Endothelial cell of umbilical vein (primary cell): ENCODE measurements around the gene MYO9A. TPM values are rescaled to one million over a fixed set of nuclear protein-coding genes. Genes with fewer than 3 reads are reported as not detected.
"Not testable (repeated sequence)": the region's sequence is repeated elsewhere in the genome, so short reads cannot be mapped to it uniquely, and the experiment has no call there.

Experiments
- BruUV-seq: library from RNA; stranded (reverse); fragments of 400-500 nt; replicated peaks from 2 replicates; lab custom pipeline; 2021; lab: Mats Ljungman, UMichigan
- CTCF ChIA-PET: fragments of 300-600, 350-600 bp; sonication (Branson Sonifier 250); formaldehyde crosslinking; loops from one replicate; lab custom pipeline; 2021; ENCODE audit warnings: antibody characterized with exemption, inconsistent platforms; lab: Charles Lee
- POLR2A ChIA-PET: fragments of 300-600, 350-600 bp; sonication (Branson Sonifier 250); formaldehyde crosslinking; loops from one replicate; lab custom pipeline; 2021; ENCODE audit warnings: antibody characterized with exemption, inconsistent platforms; lab: Charles Lee
- DNase-seq: peaks from one replicate; pipeline ENCODE4 v3.0.0-alpha.2; 2011; ENCODE audit warnings: low read depth, low spot score
- FAIRE-seq: peaks from 2 replicates; lab custom pipeline; 2011; peaks lifted over from hg19 to GRCh38; lab: Jason Lieb, UNC
- H2AFZ ChIP-seq: 2 replicates; pipeline ENCODE4 v1.6.0; 2012; ENCODE audit warnings: low read depth, low read length, control low read depth, inconsistent platforms
- H3K27ac ChIP-seq: 2 replicates; pipeline ENCODE4 v1.5.1; 2011; ENCODE audit warnings: low read depth, mild to moderate bottlenecking, control low read depth, low read length, moderate library complexity; ENCODE audit not compliant: insufficient read depth
- H3K27me3 ChIP-seq, 2 experiments: 2 replicates each; pipeline versions ENCODE4 v1.6.0 to v1.6.1; 2011; ENCODE audit warnings: low read length in 2 of 2, mixed read lengths in 1 of 2; ENCODE audit not compliant: control insufficient read depth in 2 of 2, insufficient read depth in 2 of 2
- H3K36me3 ChIP-seq, 2 experiments: 2 replicates in 1 of 2; 3 replicates in 1 of 2; pipeline ENCODE4 v1.5.1; 2011; ENCODE audit warnings: low read length in 2 of 2, mild to moderate bottlenecking in 1 of 2, moderate library complexity in 1 of 2; ENCODE audit not compliant: control insufficient read depth in 2 of 2, insufficient read depth in 2 of 2; ENCODE audit errors: extremely low read depth in 1 of 2
- H3K4me1 ChIP-seq: 3 replicates; pipeline ENCODE4 v1.5.1; 2011; ENCODE audit warnings: mild to moderate bottlenecking, low read length; ENCODE audit not compliant: control insufficient read depth, insufficient read depth; ENCODE audit errors: extremely low read depth
- H3K4me2 ChIP-seq: 2 replicates; pipeline ENCODE4 v1.6.1; 2011; ENCODE audit warnings: low read length, control low read depth, mixed read lengths; ENCODE audit not compliant: insufficient read depth
- H3K4me3 ChIP-seq, 3 experiments: fragments of 200-600 bp in 1 of 3; sonication (generic), shearing (Covaris generic) in 1 of 3; replicated peaks in 1 of 3; 2 replicates each; pipeline ENCODE4 v1.5.1; 2011 to 2016; ENCODE audit warnings: control low read depth in 3 of 3, low read length in 3 of 3, mild to moderate bottlenecking in 2 of 3, inconsistent platforms in 1 of 3, low read depth in 1 of 3, moderate library complexity in 1 of 3; ENCODE audit not compliant: insufficient read depth in 1 of 3
- H3K79me2 ChIP-seq: 2 replicates; pipeline ENCODE4 v1.6.0; 2012; ENCODE audit warnings: low read length, inconsistent platforms; ENCODE audit not compliant: control insufficient read depth, insufficient read depth
- H3K9ac ChIP-seq: replicated peaks from 2 replicates; pipeline ENCODE3; 2011; ENCODE audit warnings: low read length, control low read depth; ENCODE audit not compliant: insufficient read depth; ENCODE audit errors: extremely low read depth
- H3K9me1 ChIP-seq: replicated peaks from 3 replicates; pipeline ENCODE4 v1.6.0; 2011; ENCODE audit warnings: mild to moderate bottlenecking, low read length; ENCODE audit not compliant: control insufficient read depth, insufficient read depth; ENCODE audit errors: extremely low read depth
- H3K9me3 ChIP-seq: replicated peaks from 2 replicates; pipeline ENCODE4 v1.5.1; 2012; ENCODE audit warnings: low read length, inconsistent platforms; ENCODE audit not compliant: control insufficient read depth, insufficient read depth
- H4K20me1 ChIP-seq: replicated peaks from 2 replicates; pipeline ENCODE3; 2011; ENCODE audit warnings: mild to moderate bottlenecking, low read length; ENCODE audit not compliant: control insufficient read depth, insufficient read depth; ENCODE audit errors: extremely low read depth
- EZH2 ChIP-seq: IDR thresholded peaks from 2 replicates; pipeline ENCODE4 v1.6.1; 2012; ENCODE audit warnings: borderline replicate concordance, low read depth, mild to moderate bottlenecking, moderate library complexity, low read length, inconsistent platforms; ENCODE audit not compliant: severe bottlenecking
- FOS ChIP-seq: IDR thresholded peaks from 2 replicates; pipeline ENCODE4 v1.6.1; 2011; ENCODE audit warnings: mild to moderate bottlenecking, low read length, moderate library complexity, borderline replicate concordance; ENCODE audit not compliant: insufficient read depth
- GATA2 ChIP-seq: IDR thresholded peaks from 2 replicates; pipeline ENCODE4 v1.7.0; 2011; ENCODE audit warnings: low read depth, mild to moderate bottlenecking, moderate library complexity, mixed read lengths, low read length; ENCODE audit not compliant: insufficient read length, insufficient read depth
- JUN ChIP-seq: IDR thresholded peaks from 2 replicates; pipeline ENCODE4 v1.6.1; 2011; ENCODE audit warnings: borderline replicate concordance, low read depth; ENCODE audit not compliant: insufficient read length, insufficient read depth
- MAX ChIP-seq: IDR thresholded peaks from 2 replicates; pipeline ENCODE4 v1.6.1; 2011; ENCODE audit not compliant: insufficient read depth, insufficient read length
- POLR2A ChIP-seq: IDR thresholded peaks from 2 replicates; pipeline ENCODE4 v1.6.1; 2012; ENCODE audit warnings: low read depth, mild to moderate bottlenecking, control low read depth, low read length
- POLR2AphosphoS5 ChIP-seq: IDR thresholded peaks from 2 replicates; pipeline ENCODE4 v1.6.1; 2012; ENCODE audit warnings: low read depth, mild to moderate bottlenecking, control low read depth, low read length, moderate library complexity; ENCODE audit not compliant: insufficient read depth
- dilution Hi-C: fragments of 300-500 bp; cut with MboI; formaldehyde crosslinking; loops from one replicate; pipeline ENCODE4 v1.15.0; 2019; ENCODE audit warnings: low sequenced_read_pairs; ENCODE audit not compliant: extremely low pct_ligation_motif_present
- intact Hi-C: fragments of 100-400 bp; cut with micrococcal nuclease; formaldehyde crosslinking; loops from one replicate; pipeline ENCODE4 v1.10.0; 2022
- polyA plus RNA-seq, 4 experiments: library from polyadenylated mRNA; depleted of rRNA in 3 of 4; stranded (reverse) in 3 of 4; unstranded in 1 of 4; fragments of >200 nt; gene quantifications; 2 replicates each; pipeline versions ENCODE4 v1.2.1 to v1.2.3, GENCODE V29; 2011 to 2012; ENCODE audit warnings: missing spikeins in 1 of 4
- total RNA-seq: library from RNA; stranded (reverse); gene quantifications from 2 replicates; pipeline ENCODE4 v1.2.3, GENCODE V29; 2021
- TF ChIP-seq, protein P1 (sequence below), 2 donors: IDR thresholded peaks; 1 replicate in 1 of 2; 2 replicates in 1 of 2; pipeline ENCODE4 v1.5.1; 2011; ENCODE audit warnings: low read length in 2 of 2, mild to moderate bottlenecking in 2 of 2, moderate library complexity in 2 of 2, control low read depth in 1 of 2, inconsistent platforms in 1 of 2, low read depth in 1 of 2; ENCODE audit not compliant: insufficient read depth in 1 of 2; ENCODE audit errors: extremely low read depth in 1 of 2

MYO9A gene
- total and polyA plus RNA-seq, 2 donors (not counting 3 experiments of a cell fraction or from before 2014, with no cell fraction given): 6.4 to 30.3 TPM

DNA sequence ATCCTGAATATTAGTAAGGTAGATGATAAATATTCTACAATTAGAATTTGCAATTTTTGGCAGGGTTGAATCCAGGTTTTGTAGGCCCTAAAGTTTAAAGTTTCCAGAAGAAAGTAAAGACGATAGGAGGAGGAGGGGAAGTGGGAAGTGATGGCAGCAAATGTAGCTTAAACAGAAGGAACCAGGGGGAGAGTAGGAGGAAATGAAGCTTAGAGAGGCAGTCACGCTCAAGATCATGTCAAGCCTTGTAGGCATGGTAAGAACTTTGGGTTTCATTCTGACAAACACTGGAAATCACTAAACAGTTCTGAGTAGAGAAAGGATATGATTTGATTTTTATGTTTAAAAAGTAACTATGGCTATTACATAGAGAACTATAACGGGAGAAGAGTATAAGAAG lies 243.7 kb downstream of the MYO9A start:
- no TSS peak for BruUV-seq
- Histone ChIP-seq H4K20me1 (no peaks in the 10 kb centered on the region), H3K4me2 (no peak overlapping the region), H3K9ac (no peak overlapping the region), H3K79me2 (no peaks in the 10 kb centered on the region), H3K36me3 (peaks cover 0 to 2% of the 10 kb centered on the region in 2 experiments), H3K4me3 (no peak overlapping the region), H3K27me3 (no peaks in the 10 kb centered on the region), H3K4me1 (no peaks in the 10 kb centered on the region), H2AFZ (no peak overlapping the region), H3K9me3 (no peaks in the 10 kb centered on the region), H3K27ac (no peak overlapping the region), H3K9me1 (no peaks in the 10 kb centered on the region)
- ChIA-PET CTCF (interaction anchor here (1.4 kb wide), 1 partner anchor 30 kb away, joined by 3 read pairs; no protein-coding TSS in a partner anchor), POLR2A (no interaction called here)
- intact Hi-C loops (no loop called here), dilution Hi-C loops (no loop called here)
- FAIRE-seq (no peak), DNase-seq (no peak)
- no peak for TF ChIP-seq POLR2AphosphoS5
- TF ChIP-seq GATA2: no peak
- no peak for TF ChIP-seq POLR2A
- no peak for TF ChIP-seq EZH2
- TF ChIP-seq FOS: no peak
- TF ChIP-seq, protein P1, sequence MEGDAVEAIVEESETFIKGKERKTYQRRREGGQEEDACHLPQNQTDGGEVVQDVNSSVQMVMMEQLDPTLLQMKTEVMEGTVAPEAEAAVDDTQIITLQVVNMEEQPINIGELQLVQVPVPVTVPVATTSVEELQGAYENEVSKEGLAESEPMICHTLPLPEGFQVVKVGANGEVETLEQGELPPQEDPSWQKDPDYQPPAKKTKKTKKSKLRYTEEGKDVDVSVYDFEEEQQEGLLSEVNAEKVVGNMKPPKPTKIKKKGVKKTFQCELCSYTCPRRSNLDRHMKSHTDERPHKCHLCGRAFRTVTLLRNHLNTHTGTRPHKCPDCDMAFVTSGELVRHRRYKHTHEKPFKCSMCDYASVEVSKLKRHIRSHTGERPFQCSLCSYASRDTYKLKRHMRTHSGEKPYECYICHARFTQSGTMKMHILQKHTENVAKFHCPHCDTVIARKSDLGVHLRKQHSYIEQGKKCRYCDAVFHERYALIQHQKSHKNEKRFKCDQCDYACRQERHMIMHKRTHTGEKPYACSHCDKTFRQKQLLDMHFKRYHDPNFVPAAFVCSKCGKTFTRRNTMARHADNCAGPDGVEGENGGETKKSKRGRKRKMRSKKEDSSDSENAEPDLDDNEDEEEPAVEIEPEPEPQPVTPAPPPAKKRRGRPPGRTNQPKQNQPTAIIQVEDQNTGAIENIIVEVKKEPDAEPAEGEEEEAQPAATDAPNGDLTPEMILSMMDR (IDR thresholded peaks at IDR 0.05; ENCODE audit: extremely low read depth in 1 of 2, insufficient read depth in 1 of 2, low read depth in 1 of 2, low read length in 2 of 2): no peak
- TF ChIP-seq JUN: no peak
- no peak for TF ChIP-seq MAX

GRCh38 chr15:71858232-71858631 lies 259.7 kb downstream of the MYO9A start:
- H3K4me1 ChIP-seq, H3K79me2 ChIP-seq, intact Hi-C loops, H3K4me2 ChIP-seq, H4K20me1 ChIP-seq, CTCF ChIA-PET, H3K27ac ChIP-seq, BruUV-seq, FAIRE-seq, H3K9me3 ChIP-seq, DNase-seq, H3K9ac ChIP-seq, H2AFZ ChIP-seq, POLR2A ChIA-PET, H3K27me3 ChIP-seq, H3K4me3 ChIP-seq, H3K36me3 ChIP-seq, H3K9me1 ChIP-seq, dilution Hi-C loops: not testable (repeated sequence)
